ENCODE data around the gene MED8.

Gene MED8

GRCh38 chr1:43360616-43361015 lies 29.0 kb downstream of the MED8 start:
- peak overlapping the region in 1 of 2 donors; percentile 76 for H3K4me3 ChIP-seq (replicated peaks in 1 of 2; ENCODE audit: low read depth in 2 of 2, low read length in 2 of 2)
- TF ChIP-seq CTCF (IDR thresholded peaks at IDR 0.05; ENCODE audit: low read depth, low read length), result no peak
- DNase-seq (ENCODE audit: low read depth in 2 of 2), result no peak

GRCh38 chr1:43359696-43360095 lies 29.9 kb downstream of the MED8 start:
- DNase-seq (ENCODE audit: low read depth in 2 of 2), result no peak
- no peak for TF ChIP-seq CTCF (IDR thresholded peaks at IDR 0.05; ENCODE audit: low read depth, low read length)
- H3K4me3 ChIP-seq (replicated peaks in 1 of 2; ENCODE audit: low read depth in 2 of 2, low read length in 2 of 2), result peak overlapping the region; percentile 69 to 76

GRCh38 chr1:43358746-43359693 lies 30.6 kb downstream of the MED8 start, which contains the start of gene CDC20:
CDC20 (plus strand) TSS chr1:43358981; CDS start chr1:43359216, 235 bp downstream.
- TF ChIP-seq CTCF (IDR thresholded peaks at IDR 0.05; ENCODE audit: low read depth, low read length), result no peak
- DNase-seq (ENCODE audit: low read depth in 2 of 2), result peak; percentile 96 to 97
- peak within 1 kb of the TSS; percentile 69 to 76 for H3K4me3 ChIP-seq (replicated peaks in 1 of 2; ENCODE audit: low read depth in 2 of 2, low read length in 2 of 2)

GRCh38 chr1:43358121-43358745 lies 31.4 kb downstream of the MED8 start:
- TF ChIP-seq CTCF (IDR thresholded peaks at IDR 0.05; ENCODE audit: low read depth, low read length), result peak; percentile 26
- peak in 1 of 2 donors; percentile 36 for DNase-seq (ENCODE audit: low read depth in 2 of 2)
- H3K4me3 ChIP-seq (replicated peaks in 1 of 2; ENCODE audit: low read depth in 2 of 2, low read length in 2 of 2), result peak overlapping the region; percentile 66 to 69

- no peak overlapping the region for H3K4me3 ChIP-seq (replicated peaks in 1 of 2; ENCODE audit: low read depth in 2 of 2, low read length in 2 of 2)
- no peak for TF ChIP-seq CTCF (IDR thresholded peaks at IDR 0.05; ENCODE audit: low read depth, low read length)
- no peak for DNase-seq (ENCODE audit: low read depth in 2 of 2)
Measured at GRCh38 chr1:43357251-43357650, 32.3 kb downstream of the MED8 start.

- H3K4me3 ChIP-seq (replicated peaks in 1 of 2; ENCODE audit: low read depth in 2 of 2, low read length in 2 of 2), result no peak overlapping the region
- TF ChIP-seq CTCF (IDR thresholded peaks at IDR 0.05; ENCODE audit: low read depth, low read length), result no peak
- peak in 1 of 2 donors; percentile 49 for DNase-seq (ENCODE audit: low read depth in 2 of 2)
Measured at GRCh38 chr1:43354936-43355335, 34.7 kb downstream of the MED8 start.

Measured in cardiac fibroblast (primary cell).